Transverse colon (tissue), 3 donors: ENCODE measurements around the gene PRIMA1.

Experiments
- EP300 ChIP-seq: sonication (generic); formaldehyde crosslinking; IDR thresholded peaks from one replicate; pipeline ENCODE4 v1.6.1; 2017; ENCODE audit warnings: antibody characterized with exemption, low read depth
- TF ChIP-seq, protein P1 (sequence below), 5 experiments: fragments of 200-600 bp in 3 of 5; fragments of 450-650 bp in 2 of 5; sonication (generic) in 3 of 5; IDR thresholded peaks; 1 replicate in 2 of 5; 2 replicates in 3 of 5; pipeline ENCODE4 v1.5.1; 2016 to 2017; ENCODE audit warnings: antibody characterized with exemption in 5 of 5, inconsistent platforms in 3 of 5, mild to moderate bottlenecking in 2 of 5, moderate library complexity in 1 of 5

- TF ChIP-seq, protein P1, sequence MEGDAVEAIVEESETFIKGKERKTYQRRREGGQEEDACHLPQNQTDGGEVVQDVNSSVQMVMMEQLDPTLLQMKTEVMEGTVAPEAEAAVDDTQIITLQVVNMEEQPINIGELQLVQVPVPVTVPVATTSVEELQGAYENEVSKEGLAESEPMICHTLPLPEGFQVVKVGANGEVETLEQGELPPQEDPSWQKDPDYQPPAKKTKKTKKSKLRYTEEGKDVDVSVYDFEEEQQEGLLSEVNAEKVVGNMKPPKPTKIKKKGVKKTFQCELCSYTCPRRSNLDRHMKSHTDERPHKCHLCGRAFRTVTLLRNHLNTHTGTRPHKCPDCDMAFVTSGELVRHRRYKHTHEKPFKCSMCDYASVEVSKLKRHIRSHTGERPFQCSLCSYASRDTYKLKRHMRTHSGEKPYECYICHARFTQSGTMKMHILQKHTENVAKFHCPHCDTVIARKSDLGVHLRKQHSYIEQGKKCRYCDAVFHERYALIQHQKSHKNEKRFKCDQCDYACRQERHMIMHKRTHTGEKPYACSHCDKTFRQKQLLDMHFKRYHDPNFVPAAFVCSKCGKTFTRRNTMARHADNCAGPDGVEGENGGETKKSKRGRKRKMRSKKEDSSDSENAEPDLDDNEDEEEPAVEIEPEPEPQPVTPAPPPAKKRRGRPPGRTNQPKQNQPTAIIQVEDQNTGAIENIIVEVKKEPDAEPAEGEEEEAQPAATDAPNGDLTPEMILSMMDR (IDR thresholded peaks at IDR 0.05) = no peak
- no peak for TF ChIP-seq EP300
Measured at GRCh38 chr14:93708800-93709199, 79.5 kb downstream of the PRIMA1 start.
